Measurements from ENCODE around the gene FAM184A. TPM values are rescaled to one million over a fixed set of nuclear protein-coding genes. Genes with fewer than 3 reads are reported as not detected.

FAM184A gene
- total RNA-seq, 4 donors from 2014 or later = 0.20 to 13.1 (median 2.9) TPM

GRCh38 chr6:119065382-119065781 is 13.1 kb downstream of the FAM184A start:
- Histone ChIP-seq H3K4me1 (no peaks in the 10 kb centered on the region), H3K4me3 (no peak overlapping the region), H3K36me3 (no peaks in the 10 kb centered on the region), H3K27ac (no peak overlapping the region), H3K27me3 (no peaks in the 10 kb centered on the region), H3K9me3 (no peaks in the 10 kb centered on the region)
- in situ Hi-C loops (cut with MboI; ENCODE audit: low pct_ligation_motif_present in 1 of 4, low pct_unique_long_range_greater_than_20kb in 1 of 4, low sequenced_read_pairs in 3 of 4) (no loop called here), intact Hi-C loops (cut with DNase I; ENCODE audit: low total_unique reads) (no loop called here)
- 58 to 66% methylated on average over 4 to 5 of the region's 5 CpGs for WGBS, 2 donors (ENCODE audit: low coverage in 1 of 2)
- no peak for TF ChIP-seq POLR2AphosphoS5 (IDR thresholded peaks at IDR 0.05)
- no peak for TF ChIP-seq POLR2A (IDR thresholded peaks at IDR 0.05)
- no peak for TF ChIP-seq EP300 (IDR thresholded peaks at IDR 0.05; ENCODE audit: low read depth)
- TF ChIP-seq CTCF (IDR thresholded peaks at IDR 0.05) = no peak
- no peak for DNase-seq

GRCh38 chr6:119063491-119063890 is 15.0 kb downstream of the FAM184A start:
- TF ChIP-seq EP300 (IDR thresholded peaks at IDR 0.05; ENCODE audit: low read depth) (no peak), POLR2AphosphoS5 (IDR thresholded peaks at IDR 0.05) (no peak), POLR2A (IDR thresholded peaks at IDR 0.05) (no peak)
- H3K27ac ChIP-seq = no peak overlapping the region

GRCh38 chr6:119061215-119061614 is 17.2 kb downstream of the FAM184A start:
- in situ Hi-C loops (cut with MboI; ENCODE audit: low pct_ligation_motif_present in 1 of 4, low pct_unique_long_range_greater_than_20kb in 1 of 4, low sequenced_read_pairs in 3 of 4) (no loop called here), intact Hi-C loops (cut with DNase I; ENCODE audit: low total_unique reads) (no loop called here)
- WGBS, 2 donors (ENCODE audit: low coverage in 1 of 2) = 81 to 98% methylated on average over 3 of the region's 3 CpGs
- no peaks in the 10 kb centered on the region for H3K36me3 ChIP-seq
- TF ChIP-seq CTCF (IDR thresholded peaks at IDR 0.05) (no peak), POLR2A (IDR thresholded peaks at IDR 0.05) (no peak), POLR2AphosphoS5 (IDR thresholded peaks at IDR 0.05) (no peak), EP300 (IDR thresholded peaks at IDR 0.05; ENCODE audit: low read depth) (no peak)
- no peak for DNase-seq
- no peaks in the 10 kb centered on the region for H3K4me1 ChIP-seq
- no peak overlapping the region for H3K4me3 ChIP-seq
- no peak overlapping the region for H3K27ac ChIP-seq
- no peaks in the 10 kb centered on the region for H3K27me3 ChIP-seq
- no peaks in the 10 kb centered on the region for H3K9me3 ChIP-seq

More at GRCh38 chr6:119063491-119063890, 15.0 kb downstream of the FAM184A start:
- no peaks in the 10 kb centered on the region for H3K27me3 ChIP-seq
- in situ Hi-C loops (cut with MboI; ENCODE audit: low pct_ligation_motif_present in 1 of 4, low pct_unique_long_range_greater_than_20kb in 1 of 4, low sequenced_read_pairs in 3 of 4) = no loop called here
- no peaks in the 10 kb centered on the region for H3K9me3 ChIP-seq
- intact Hi-C loops (cut with DNase I; ENCODE audit: low total_unique reads) = no loop called here
- no peaks in the 10 kb centered on the region for H3K36me3 ChIP-seq
- no peaks in the 10 kb centered on the region for H3K4me1 ChIP-seq
- H3K4me3 ChIP-seq = no peak overlapping the region
- DNase-seq = no peak
- 87 to 88% methylated on average over 5 of the region's 5 CpGs for WGBS, 2 donors (ENCODE audit: low coverage in 1 of 2)

GRCh38 chr6:119060255-119060907 is 18.1 kb downstream of the FAM184A start:
- no peaks in the 10 kb centered on the region for H3K36me3 ChIP-seq
- intact Hi-C loops (cut with DNase I; ENCODE audit: low total_unique reads) (no loop called here), in situ Hi-C loops (cut with MboI; ENCODE audit: low pct_ligation_motif_present in 1 of 4, low pct_unique_long_range_greater_than_20kb in 1 of 4, low sequenced_read_pairs in 3 of 4) (no loop called here)
- TF ChIP-seq EP300 (IDR thresholded peaks at IDR 0.05; ENCODE audit: low read depth) = no peak
- TF ChIP-seq POLR2AphosphoS5 (IDR thresholded peaks at IDR 0.05) = no peak
- no peaks in the 10 kb centered on the region for H3K9me3 ChIP-seq
- H3K27ac ChIP-seq = no peak overlapping the region
- no peaks in the 10 kb centered on the region for H3K4me1 ChIP-seq
- DNase-seq = no peak
- no peaks in the 10 kb centered on the region for H3K27me3 ChIP-seq
- H3K4me3 ChIP-seq = no peak overlapping the region
- 73 to 79% methylated on average over 2 to 4 of the region's 4 CpGs for WGBS, 2 donors (ENCODE audit: low coverage in 1 of 2)

GRCh38 chr6:119055069-119055468 is 23.4 kb downstream of the FAM184A start:
- Histone ChIP-seq H3K4me3 (no peak overlapping the region), H3K36me3 (no peaks in the 10 kb centered on the region), H3K27me3 (no peaks in the 10 kb centered on the region), H3K9me3 (no peaks in the 10 kb centered on the region), H3K27ac (no peak overlapping the region), H3K4me1 (no peaks in the 10 kb centered on the region)
- WGBS, 2 donors (ENCODE audit: low coverage in 1 of 2) = 57 to 78% methylated on average over 1 of the region's 1 CpG
- DNase-seq = no peak
- intact Hi-C loops (cut with DNase I; ENCODE audit: low total_unique reads) = no loop called here
- in situ Hi-C loops (cut with MboI; ENCODE audit: low pct_ligation_motif_present in 1 of 4, low pct_unique_long_range_greater_than_20kb in 1 of 4, low sequenced_read_pairs in 3 of 4) = no loop called here
- TF ChIP-seq POLR2AphosphoS5 (IDR thresholded peaks at IDR 0.05) = no peak
- no peak for TF ChIP-seq CTCF (IDR thresholded peaks at IDR 0.05)
- TF ChIP-seq EP300 (IDR thresholded peaks at IDR 0.05; ENCODE audit: low read depth) = no peak
- TF ChIP-seq POLR2A (IDR thresholded peaks at IDR 0.05) = no peak
